Measurements from ENCODE around the gene CYP39A1. TPM values are rescaled to one million over a fixed set of nuclear protein-coding genes. Genes with fewer than 3 reads are reported as not detected.

Gene CYP39A1
- total RNA-seq, 1 donor from 2014 or later, result 1.4 TPM

DNA sequence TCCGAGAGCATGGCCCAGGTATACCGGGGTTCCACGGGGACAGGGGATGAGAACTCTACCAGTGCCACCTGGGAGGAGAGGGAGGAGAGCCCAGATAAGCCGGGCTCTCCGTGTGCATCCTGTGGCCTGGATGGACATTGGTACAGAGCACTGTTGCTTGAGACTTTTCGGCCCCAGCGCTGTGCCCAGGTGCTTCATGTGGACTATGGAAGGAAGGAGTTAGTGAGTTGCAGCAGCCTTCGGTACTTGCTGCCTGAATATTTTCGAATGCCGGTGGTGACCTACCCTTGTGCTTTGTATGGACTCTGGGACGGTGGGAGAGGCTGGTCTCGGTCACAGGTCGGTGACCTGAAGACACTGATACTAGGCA lies 36.3 kb upstream of the CYP39A1 start:
- no peak for DNase-seq (ENCODE audit: low spot score in 2 of 2)
- Histone ChIP-seq H3K36me3 (no peaks in the 10 kb centered on the region), H3K4me3 (no peak overlapping the region), H3K9me3 (no peaks in the 10 kb centered on the region), H3K4me1 (no peaks in the 10 kb centered on the region), H3K27ac (no peak overlapping the region), H3K27me3 (no peaks in the 10 kb centered on the region)
- TF ChIP-seq CTCF (IDR thresholded peaks at IDR 0.05), result no peak
- intact Hi-C loops (cut with DNase I), result no loop called here

GRCh38 chr6:46688117-46688965 lies 35.7 kb upstream of the CYP39A1 start:
- TF ChIP-seq CTCF (IDR thresholded peaks at IDR 0.05), result no peak
- Histone ChIP-seq H3K27me3 (no peaks in the 10 kb centered on the region), H3K36me3 (no peaks in the 10 kb centered on the region), H3K9me3 (no peaks in the 10 kb centered on the region), H3K4me3 (no peak overlapping the region), H3K4me1 (no peaks in the 10 kb centered on the region), H3K27ac (no peak overlapping the region)
- no peak for DNase-seq (ENCODE audit: low spot score in 2 of 2)
- intact Hi-C loops (cut with DNase I), result no loop called here

DNA sequence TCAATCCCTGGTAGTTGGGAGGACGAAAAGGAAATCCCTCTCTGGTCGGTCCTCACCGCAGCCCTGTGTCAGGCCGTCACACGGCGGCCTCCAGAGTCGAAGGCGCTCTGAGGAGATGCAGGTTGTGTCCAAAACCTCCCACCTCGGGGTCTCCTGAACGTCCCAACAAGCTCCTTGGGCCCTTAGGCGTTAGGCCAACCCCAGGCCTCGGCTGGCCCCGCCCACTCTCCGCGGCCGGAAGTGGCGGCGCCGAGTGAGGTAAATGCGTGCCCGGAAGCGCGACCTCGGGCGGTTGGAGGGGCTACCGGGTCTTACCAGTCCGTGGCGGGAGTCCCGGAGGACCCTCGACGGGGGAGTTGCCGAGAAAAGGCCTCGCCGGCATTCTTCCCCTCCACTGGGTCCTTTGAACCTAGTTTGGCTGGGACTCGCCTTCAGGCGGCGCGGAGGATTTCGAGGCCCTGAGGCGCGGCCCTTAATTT lies 35.0 kb upstream of the CYP39A1 start, which contains the start of gene TDRD6:
TSS of gene TDRD6 (plus strand) at position 267 of the 479 bp plus-strand sequence. CDS start 244 bp downstream, outside the sequence.
- TF ChIP-seq CTCF (IDR thresholded peaks at IDR 0.05), result no peak
- DNase-seq (ENCODE audit: low spot score in 2 of 2), result no peak
- intact Hi-C loops (cut with DNase I), result no loop called here

DNA sequence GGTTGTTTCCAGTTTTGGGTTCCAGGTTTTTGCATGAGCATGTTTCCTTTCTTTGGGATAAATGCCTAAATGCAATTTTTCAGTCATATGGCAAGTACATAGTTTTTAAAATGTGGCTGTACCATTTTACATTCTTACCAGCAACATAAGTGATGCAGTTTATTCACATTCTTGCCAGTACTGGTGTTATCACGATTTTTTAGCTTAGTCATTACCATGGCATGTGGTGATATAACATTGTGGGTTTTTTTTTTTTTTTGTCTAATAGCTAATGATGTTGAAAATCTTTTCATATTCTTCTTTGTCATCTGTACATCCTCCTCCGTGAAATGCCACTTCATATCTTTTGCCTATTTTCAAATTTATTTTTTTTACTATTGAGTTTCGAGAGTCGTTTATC lies 32.2 kb upstream of the CYP39A1 start:
- intact Hi-C loops (cut with DNase I), result no loop called here
- Histone ChIP-seq H3K4me1 (no peaks in the 10 kb centered on the region), H3K9me3 (no peaks in the 10 kb centered on the region), H3K27ac (no peak overlapping the region), H3K27me3 (no peaks in the 10 kb centered on the region), H3K4me3 (no peak overlapping the region), H3K36me3 (no peaks in the 10 kb centered on the region)
- TF ChIP-seq CTCF (IDR thresholded peaks at IDR 0.05), result no peak
- no peak for DNase-seq (ENCODE audit: low spot score in 2 of 2)

More for the DNA sequence above, 35.0 kb upstream of the CYP39A1 start, which contains the start of gene TDRD6:
- Histone ChIP-seq H3K27me3 (no peaks in the 10 kb centered on the region), H3K4me1 (no peaks in the 10 kb centered on the region), H3K4me3 (no peak within 1 kb of the TSS), H3K36me3 (no peaks in the 10 kb centered on the region), H3K27ac (no peak within 1 kb of the TSS), H3K9me3 (no peaks in the 10 kb centered on the region)

- intact Hi-C loops (cut with DNase I), result no loop called here
- Histone ChIP-seq H3K36me3 (peaks cover 0 to 25% of the 10 kb centered on the region in 2 donors), H3K27me3 (no peaks in the 10 kb centered on the region), H3K4me3 (no peak overlapping the region), H3K27ac (no peak overlapping the region), H3K4me1 (no peaks in the 10 kb centered on the region), H3K9me3 (no peaks in the 10 kb centered on the region)
- no peak for DNase-seq (ENCODE audit: low spot score in 2 of 2)
- no peak for TF ChIP-seq CTCF (IDR thresholded peaks at IDR 0.05)
These were observed 24.7 kb upstream of the CYP39A1 start for GRCh38 chr6:46677314-46677654.
